HUDEP-2 (cell line): ENCODE measurements around the gene ZNF804A.

Experiments
- DNase-seq, 76 experiments: peaks; one replicate each; lab custom pipeline; 2025; ENCODE audit not compliant: unreplicated experiment in 76 of 76; lab: John Stamatoyannopoulos, UW

Gene ZNF804A

GRCh38 chr2:184921676-184922075 lies 323.3 kb downstream of the ZNF804A start:
- DNase-seq = no peak

GRCh38 chr2:184923751-184924150 lies 325.4 kb downstream of the ZNF804A start:
- DNase-seq = no peak

- no peak for DNase-seq
Observed at GRCh38 chr2:184927040-184927439, 328.7 kb downstream of the ZNF804A start.

- DNase-seq = no peak
Observed at GRCh38 chr2:184936761-184937160, 338.4 kb downstream of the ZNF804A start.

- DNase-seq = no peak
Observed at GRCh38 chr2:184938221-184938985, 340.1 kb downstream of the ZNF804A start.

- DNase-seq = no peak
Observed at GRCh38 chr2:184945326-184945725, 347.0 kb downstream of the ZNF804A start.

GRCh38 chr2:184945824-184946223 lies 347.5 kb downstream of the ZNF804A start:
- DNase-seq = no peak

- no peak for DNase-seq
Observed at GRCh38 chr2:184956856-184957255, 358.5 kb downstream of the ZNF804A start.

- no peak for DNase-seq
Observed at GRCh38 chr2:184971546-184972068, 373.3 kb downstream of the ZNF804A start.
